Measurements from ENCODE around the gene RTN4IP1. TPM values are rescaled to one million over a fixed set of nuclear protein-coding genes. Genes with fewer than 3 reads are reported as not detected.

The RTN4IP1 gene
- total and polyA plus RNA-seq, 8 donors: 4.6 to 8.7 (median 6.9) TPM

GRCh38 chr6:106586815-106587415, 42.4 kb downstream of the RTN4IP1 start:
- Histone ChIP-seq H3K27me3 (no peaks in the 10 kb centered on the region), H3K4me1 (no peaks in the 10 kb centered on the region), H3K4me3 (no peak overlapping the region), H3K27ac (no peak overlapping the region), H3K9me3 (no peaks in the 10 kb centered on the region), H3K36me3 (peaks cover 0 to 31% of the 10 kb centered on the region in 2 donors)
- intact Hi-C loops (cut with DNase I): no loop called here
- ATAC-seq: no peak
- no peak for DNase-seq
- no peak for TF ChIP-seq CTCF (IDR thresholded peaks at IDR 0.05)

- H3K27ac ChIP-seq: no peak overlapping the region
- ATAC-seq (no peak), DNase-seq (no peak)
- H3K9me3 ChIP-seq: no peaks in the 10 kb centered on the region
- no peaks in the 10 kb centered on the region for H3K27me3 ChIP-seq
- no peak for TF ChIP-seq CTCF (IDR thresholded peaks at IDR 0.05)
- no peaks in the 10 kb centered on the region for H3K4me1 ChIP-seq
- peaks cover 0 to 22% of the 10 kb centered on the region in 2 donors for H3K36me3 ChIP-seq
- H3K4me3 ChIP-seq: no peak overlapping the region
- intact Hi-C loops (cut with DNase I): no loop called here
These were observed 47.8 kb downstream of the RTN4IP1 start for GRCh38 chr6:106581468-106581867.

GRCh38 chr6:106579281-106579680, 50.0 kb downstream of the RTN4IP1 start:
- H3K9me3 ChIP-seq: no peaks in the 10 kb centered on the region
- no peak overlapping the region for H3K4me3 ChIP-seq
- no peak for DNase-seq
- H3K27me3 ChIP-seq: no peaks in the 10 kb centered on the region
- no peak for TF ChIP-seq CTCF (IDR thresholded peaks at IDR 0.05)
- no peak for ATAC-seq
- peaks cover 0 to 25% of the 10 kb centered on the region in 2 donors for H3K36me3 ChIP-seq
- no peak overlapping the region for H3K27ac ChIP-seq
- no peaks in the 10 kb centered on the region for H3K4me1 ChIP-seq
- intact Hi-C loops (cut with DNase I): no loop called here

GRCh38 chr6:106574741-106575458, 54.4 kb downstream of the RTN4IP1 start:
- no peak for TF ChIP-seq CTCF (IDR thresholded peaks at IDR 0.05)
- ATAC-seq (peak; percentile 53), DNase-seq (no peak)
- no peak overlapping the region for H3K27ac ChIP-seq
- no peak overlapping the region for H3K4me3 ChIP-seq
- no peaks in the 10 kb centered on the region for H3K9me3 ChIP-seq
- intact Hi-C loops (cut with DNase I): loop anchor here in 1 of 2 donors (5.0 kb wide), 1 partner anchor 133 kb away; no protein-coding TSS in a partner anchor
- peaks cover 0 to 29% of the 10 kb centered on the region in 2 donors for H3K36me3 ChIP-seq
- H3K27me3 ChIP-seq: no peaks in the 10 kb centered on the region
- H3K4me1 ChIP-seq: peaks cover 0 to 16% of the 10 kb centered on the region in 2 donors

- Histone ChIP-seq H3K27ac (peak overlapping the region in 1 of 2 donors; percentile 9), H3K4me1 (peaks cover 0 to 16% of the 10 kb centered on the region in 2 donors), H3K36me3 (peaks cover 0 to 47% of the 10 kb centered on the region in 2 donors), H3K4me3 (no peak overlapping the region), H3K9me3 (no peaks in the 10 kb centered on the region), H3K27me3 (no peaks in the 10 kb centered on the region)
- ATAC-seq (no peak), DNase-seq (no peak)
- intact Hi-C loops (cut with DNase I): loop anchor here in 1 of 2 donors (5.0 kb wide), 1 partner anchor 131 kb away; no protein-coding TSS in a partner anchor
- no peak for TF ChIP-seq CTCF (IDR thresholded peaks at IDR 0.05)
These were observed 56.3 kb downstream of the RTN4IP1 start for GRCh38 chr6:106572875-106573585.
